Activated naive CD4-positive, alpha-beta T cell treated with anti-CD3 and anti-CD28 coated beads, Interleukin-2, amount 50 U/mL, for 72 hours (primary cell): ENCODE data around the gene C14orf180. TPM values are rescaled to one million over a fixed set of nuclear protein-coding genes. Genes with fewer than 3 reads are reported as not detected.
"Not testable (repeated sequence)": the region's sequence is repeated elsewhere in the genome, so short reads cannot be mapped to it uniquely, and the experiment has no call there.

Experiments used
- ATAC-seq, 2 donors: fragments of 150-1000 bp; cut with Tn5 transposase; 2 replicates each; pipeline ENCODE4 v1.10.0; 2021; ENCODE audit warnings: mild to moderate bottlenecking in 2 of 2, moderate library complexity in 2 of 2
- DNase-seq, 2 donors: peaks; one replicate each; pipeline ENCODE4 v3.0.0; 2021 to 2022; ENCODE audit warnings: low spot score in 2 of 2
- H3K27ac Mint-ChIP-seq, 2 donors: one replicate each; pipeline ENCODE4 v1.8.0; 2022; ENCODE audit warnings: mild to moderate bottlenecking in 2 of 2, mixed read lengths in 2 of 2
- H3K36me3 Mint-ChIP-seq, 2 donors: one replicate each; pipeline ENCODE4 v1.8.0; 2022; ENCODE audit warnings: mixed read lengths in 2 of 2
- H3K9me3 Mint-ChIP-seq, 2 donors: one replicate each; pipeline ENCODE4 v1.8.0; 2022; ENCODE audit warnings: mixed read lengths in 2 of 2
- total RNA-seq, 2 donors: library from RNA; stranded (reverse); gene quantifications; one replicate each; pipeline ENCODE4 v1.2.3, GENCODE V29; 2022

Gene C14orf180
- total RNA-seq, 2 donors from 2014 or later: not detected

- no peaks in the 10 kb centered on the region for H3K9me3 Mint-ChIP-seq
- DNase-seq: no peak
- no peak overlapping the region for H3K27ac Mint-ChIP-seq
- ATAC-seq: no peak
- H3K36me3 Mint-ChIP-seq: no peaks in the 10 kb centered on the region
Measured at GRCh38 chr14:104568620-104569019, 10.9 kb upstream of the C14orf180 start.

GRCh38 chr14:104569435-104569834 lies 10.1 kb upstream of the C14orf180 start:
- DNase-seq (no peak), ATAC-seq (no peak)
- no peaks in the 10 kb centered on the region for H3K36me3 Mint-ChIP-seq
- no peaks in the 10 kb centered on the region for H3K9me3 Mint-ChIP-seq
- H3K27ac Mint-ChIP-seq: no peak overlapping the region

DNA sequence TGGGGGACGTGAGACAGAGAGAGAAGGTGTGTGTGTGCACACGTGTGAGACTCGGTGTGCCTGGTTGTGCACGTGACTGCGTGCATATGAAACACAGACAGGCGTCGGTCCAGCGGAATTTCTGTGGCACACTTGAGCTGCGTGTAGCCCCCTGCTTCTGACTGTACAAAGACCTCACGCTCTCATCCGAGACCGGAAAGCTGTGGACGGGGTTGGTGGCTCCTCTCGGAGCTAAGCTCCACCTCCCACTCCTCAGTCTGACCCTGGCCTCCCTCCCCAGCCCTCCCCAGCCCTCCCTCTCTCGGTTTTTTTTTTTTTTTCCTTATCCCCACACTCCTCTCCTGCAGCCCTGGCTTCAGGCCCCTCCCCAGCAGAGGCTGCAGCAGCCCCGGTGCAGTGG lies 8.3 kb upstream of the C14orf180 start:
- no peak overlapping the region for H3K27ac Mint-ChIP-seq
- ATAC-seq (no peak), DNase-seq (no peak)
- H3K36me3 Mint-ChIP-seq: no peaks in the 10 kb centered on the region
- H3K9me3 Mint-ChIP-seq: no peaks in the 10 kb centered on the region

GRCh38 chr14:104572024-104572626 lies 7.4 kb upstream of the C14orf180 start:
- ATAC-seq (no peak), DNase-seq (no peak)

DNA sequence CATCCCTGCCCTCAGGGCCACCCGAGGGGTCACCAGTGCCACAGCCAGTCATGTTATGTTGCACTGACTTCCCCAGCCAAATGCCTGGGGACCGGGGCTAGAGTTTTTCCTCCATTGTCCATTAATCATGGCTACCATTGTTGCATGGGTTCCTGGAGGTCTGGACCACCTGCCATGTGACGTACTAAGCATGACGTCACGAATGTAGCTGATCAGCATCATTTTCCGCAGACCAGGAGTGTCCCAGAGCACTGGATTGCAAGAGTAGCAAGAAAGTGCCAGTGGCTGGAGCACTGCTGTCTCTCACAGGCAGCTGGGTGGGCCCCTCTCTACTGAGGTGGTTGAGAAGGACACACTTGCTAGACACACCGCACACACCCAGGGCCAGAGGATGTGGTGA lies 6.9 kb upstream of the C14orf180 start:
- DNase-seq: no peak
- H3K36me3 Mint-ChIP-seq: no peaks in the 10 kb centered on the region
- peak overlapping the region in 1 of 2 donors; percentile 4 for H3K27ac Mint-ChIP-seq
- ATAC-seq: no peak
- H3K9me3 Mint-ChIP-seq: no peaks in the 10 kb centered on the region

More at GRCh38 chr14:104572024-104572626, 7.4 kb upstream of the C14orf180 start:
- Mint-ChIP-seq H3K27ac (peak overlapping the region in 1 of 2 donors; percentile 4), H3K36me3 (no peaks in the 10 kb centered on the region), H3K9me3 (no peaks in the 10 kb centered on the region)

DNA sequence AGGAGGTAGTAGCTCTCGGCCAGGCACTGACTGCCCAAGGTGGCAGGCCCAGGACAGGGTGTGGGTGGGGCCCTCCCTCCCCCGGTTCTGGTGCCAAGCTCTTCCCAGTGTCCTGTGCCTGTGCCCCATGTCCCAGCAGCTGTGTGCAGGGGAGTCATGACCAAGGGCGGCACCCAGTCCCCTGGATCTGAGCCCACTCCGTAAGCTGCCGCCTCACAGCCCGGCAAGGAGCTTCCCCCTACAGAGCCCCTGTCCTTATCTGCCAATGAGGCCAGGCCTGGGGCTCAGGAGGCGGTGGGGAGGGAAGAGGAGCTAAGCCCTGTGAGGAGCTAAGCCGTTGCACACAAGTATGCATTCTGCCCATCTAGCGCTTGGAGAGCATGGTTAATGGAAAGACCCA lies 5.6 kb upstream of the C14orf180 start:
- no peak overlapping the region for H3K27ac Mint-ChIP-seq

DNA sequence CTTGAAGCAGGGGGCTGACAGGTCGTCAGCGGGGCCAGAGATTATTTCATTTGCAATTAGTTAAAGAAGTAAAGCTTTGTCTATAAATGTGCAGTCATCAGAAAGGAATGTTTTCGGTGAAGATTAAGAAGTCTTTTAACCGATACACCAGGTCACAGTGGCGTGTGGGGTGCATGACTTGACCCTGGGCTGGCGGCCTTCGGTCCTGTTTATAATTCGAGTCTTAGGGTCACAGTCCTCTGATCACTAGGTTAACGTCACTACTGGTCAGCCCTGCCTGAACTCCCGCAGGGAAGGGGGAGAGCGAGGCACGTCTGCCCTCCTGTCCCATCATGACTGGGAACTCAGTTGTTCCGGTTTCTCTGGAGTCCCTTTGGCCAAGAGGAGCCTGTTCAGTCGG lies 5.0 kb upstream of the C14orf180 start:
- DNase-seq: no peak
- Mint-ChIP-seq H3K36me3 (no peaks in the 10 kb centered on the region), H3K9me3 (no peaks in the 10 kb centered on the region), H3K27ac (no peak overlapping the region)
- ATAC-seq: no peak

More for the DNA sequence above, 5.6 kb upstream of the C14orf180 start:
- ATAC-seq (no peak), DNase-seq (no peak)
- no peaks in the 10 kb centered on the region for H3K9me3 Mint-ChIP-seq
- no peaks in the 10 kb centered on the region for H3K36me3 Mint-ChIP-seq

- ATAC-seq: no peak
- no peaks in the 10 kb centered on the region for H3K9me3 Mint-ChIP-seq
- no peaks in the 10 kb centered on the region for H3K36me3 Mint-ChIP-seq
- DNase-seq: no peak
- no peak overlapping the region for H3K27ac Mint-ChIP-seq
Measured at GRCh38 chr14:104574978-104575583, 4.5 kb upstream of the C14orf180 start.

DNA sequence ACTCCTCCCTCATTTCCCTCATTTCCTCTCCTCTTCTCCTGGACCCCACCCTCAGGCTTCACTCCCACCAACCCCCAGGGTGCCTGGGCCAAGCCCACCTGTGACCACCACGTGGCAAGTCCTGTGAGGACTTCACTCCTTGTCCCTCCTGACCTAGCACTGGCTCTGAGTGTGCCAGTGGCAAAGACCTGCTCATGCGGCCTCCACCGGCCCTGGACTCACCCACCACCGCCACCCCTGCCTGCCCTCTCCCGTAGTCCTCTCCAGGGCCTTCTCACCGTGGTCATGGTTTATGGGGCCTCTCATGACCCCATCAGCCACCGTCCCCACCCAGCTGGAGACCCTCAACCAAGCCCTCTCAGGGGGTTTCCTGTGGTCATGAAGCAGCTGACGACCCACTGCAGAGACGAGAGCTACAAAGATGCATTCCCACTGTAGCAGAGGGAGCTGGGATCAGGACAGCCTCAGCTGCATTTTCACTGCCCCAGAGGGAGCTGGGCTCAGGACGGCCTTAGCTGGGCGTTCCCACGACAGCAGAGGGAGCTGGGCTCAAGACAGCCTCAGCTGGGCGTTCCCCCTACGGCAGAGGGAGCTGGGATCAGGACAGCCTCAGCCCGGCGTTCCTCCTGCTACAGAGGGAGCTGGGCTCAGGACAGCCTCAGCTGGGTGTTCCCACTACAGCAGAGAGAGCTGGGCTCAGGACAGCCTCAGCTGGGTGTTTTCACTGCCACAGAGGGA lies 3.2 kb upstream of the C14orf180 start:
- no peaks in the 10 kb centered on the region for H3K36me3 Mint-ChIP-seq
- no peaks in the 10 kb centered on the region for H3K9me3 Mint-ChIP-seq
- no peak for DNase-seq
- no peak overlapping the region for H3K27ac Mint-ChIP-seq
- no peak for ATAC-seq

- H3K9me3 Mint-ChIP-seq: no peaks in the 10 kb centered on the region
- no peak overlapping the region for H3K27ac Mint-ChIP-seq
- ATAC-seq (no peak), DNase-seq (no peak)
- H3K36me3 Mint-ChIP-seq: no peaks in the 10 kb centered on the region
Measured at GRCh38 chr14:104576970-104577332, 2.6 kb upstream of the C14orf180 start.

DNA sequence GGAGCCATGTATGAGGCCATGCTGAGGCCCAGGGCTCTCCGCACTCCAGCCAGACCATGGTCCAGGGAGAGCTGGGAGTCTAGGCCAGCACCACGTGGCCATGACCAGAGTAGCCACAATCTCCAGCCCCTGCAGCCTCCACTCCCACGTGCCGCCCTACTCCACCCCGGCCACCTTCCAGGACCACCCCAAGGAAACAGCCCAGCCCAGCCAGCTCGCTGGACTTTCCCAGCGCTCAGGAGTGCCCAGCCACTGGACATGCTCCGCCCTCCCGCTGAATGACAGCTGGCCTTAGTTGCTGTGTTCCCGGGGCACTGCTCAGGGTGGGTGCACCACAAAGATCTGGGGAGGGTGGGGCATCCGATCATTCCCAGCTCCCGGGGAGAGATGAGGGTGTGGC lies 2.1 kb upstream of the C14orf180 start:
- no peak for ATAC-seq
- Mint-ChIP-seq H3K36me3 (no peaks in the 10 kb centered on the region), H3K9me3 (no peaks in the 10 kb centered on the region)

DNA sequence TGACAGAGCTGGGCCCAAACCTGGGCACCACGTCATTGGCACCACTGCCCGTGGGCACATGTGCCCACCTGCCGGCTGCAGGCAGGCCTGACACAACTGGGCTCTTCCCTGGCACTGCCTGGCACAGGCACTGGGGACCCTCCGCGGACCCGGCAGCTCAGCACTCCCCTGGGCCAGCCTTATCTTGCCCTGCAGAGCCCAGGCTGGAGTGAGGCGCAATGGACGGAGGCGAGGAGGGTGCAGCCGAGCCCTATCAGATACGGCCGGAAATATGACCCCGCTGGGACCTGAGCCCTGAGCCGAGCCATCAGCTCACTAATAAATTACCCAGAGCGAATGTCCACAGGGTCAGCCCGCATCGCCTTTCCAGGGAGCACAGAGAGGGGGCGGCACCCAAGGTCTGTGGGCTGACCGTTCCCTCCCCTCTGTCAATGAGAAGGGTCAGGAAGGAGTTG lies 1.7 kb upstream of the C14orf180 start:
- Mint-ChIP-seq H3K9me3 (no peaks in the 10 kb centered on the region), H3K36me3 (no peaks in the 10 kb centered on the region), H3K27ac (no peak overlapping the region)
- ATAC-seq (no peak), DNase-seq (no peak)

More for the DNA sequence above, 2.1 kb upstream of the C14orf180 start:
- no peak overlapping the region for H3K27ac Mint-ChIP-seq
- DNase-seq: no peak

DNA sequence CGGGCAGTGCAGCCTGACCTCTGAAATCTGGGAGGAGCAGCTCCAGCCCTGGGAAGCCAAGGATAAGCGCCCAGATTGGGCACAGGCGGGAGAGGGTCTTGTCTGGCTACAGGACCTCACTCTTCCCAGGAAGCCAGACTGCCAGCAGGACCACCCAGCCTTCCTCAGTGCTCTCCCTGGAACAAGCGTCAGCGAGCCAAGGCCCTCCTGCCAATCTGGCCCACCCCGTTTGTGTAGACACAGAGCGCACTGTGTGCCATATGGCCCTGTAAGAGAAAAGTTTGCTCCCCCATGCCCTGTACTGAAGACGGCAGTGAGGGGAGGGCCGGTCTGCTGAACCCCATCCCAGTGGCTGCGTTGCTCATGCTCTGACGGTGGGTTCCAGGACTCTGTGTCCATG lies 1.2 kb upstream of the C14orf180 start:
- Mint-ChIP-seq H3K9me3 (no peaks in the 10 kb centered on the region), H3K36me3 (no peaks in the 10 kb centered on the region), H3K27ac (no peak overlapping the region)
- ATAC-seq (no peak), DNase-seq (no peak)

DNA sequence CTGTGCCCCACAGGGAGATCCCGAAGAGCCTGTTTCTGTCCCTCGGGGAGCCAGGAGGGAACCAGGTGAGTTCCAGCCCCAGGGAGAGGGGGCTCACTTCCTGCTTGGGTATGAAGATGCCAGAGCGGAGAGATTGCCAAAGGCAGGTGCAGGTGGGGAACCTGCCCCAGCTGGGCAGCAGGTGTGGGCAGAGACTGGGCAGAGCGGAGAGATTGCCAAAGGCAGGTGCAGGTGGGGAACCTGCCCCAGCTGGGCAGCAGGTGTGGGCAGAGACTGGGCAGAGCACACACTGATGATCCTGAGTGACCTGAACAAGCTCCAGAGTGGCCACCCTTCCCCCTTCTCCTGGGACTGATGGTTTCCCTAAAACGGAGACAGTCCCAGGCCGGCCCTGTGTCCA lies 375 bp downstream of the C14orf180 start:
- H3K27ac Mint-ChIP-seq, H3K36me3 Mint-ChIP-seq, H3K9me3 Mint-ChIP-seq, ATAC-seq, DNase-seq: not testable (repeated sequence)

DNA sequence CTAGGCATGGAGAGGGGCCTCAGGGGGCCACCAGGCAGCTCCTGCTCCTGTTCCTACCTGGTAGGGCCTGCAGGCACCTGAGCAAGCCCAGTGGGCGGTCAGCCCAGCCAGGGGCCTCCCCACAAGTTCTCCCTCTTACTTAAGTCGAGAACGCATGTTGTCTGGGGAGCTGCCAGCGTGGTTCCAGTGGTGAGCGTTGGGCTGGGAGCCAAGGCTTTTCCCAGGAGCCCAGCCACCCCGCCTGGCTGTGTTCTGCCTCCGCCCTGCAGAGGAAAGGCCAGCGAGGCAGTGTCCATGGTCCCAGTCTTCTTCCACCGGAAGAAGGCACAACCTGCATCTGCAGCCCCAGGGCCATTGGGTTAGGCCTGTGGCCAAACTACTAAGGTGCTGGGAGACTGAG lies 1.4 kb downstream of the C14orf180 start:
- Mint-ChIP-seq H3K36me3 (no peaks in the 10 kb centered on the region), H3K27ac (no peak overlapping the region), H3K9me3 (no peaks in the 10 kb centered on the region)
- DNase-seq: no peak
- no peak for ATAC-seq

- Mint-ChIP-seq H3K27ac (peak overlapping the region in 1 of 2 donors; percentile 85), H3K36me3 (no peaks in the 10 kb centered on the region), H3K9me3 (no peaks in the 10 kb centered on the region)
- DNase-seq: no peak
- ATAC-seq: no peak
Measured at GRCh38 chr14:104581521-104581920, 2.0 kb downstream of the C14orf180 start.

DNA sequence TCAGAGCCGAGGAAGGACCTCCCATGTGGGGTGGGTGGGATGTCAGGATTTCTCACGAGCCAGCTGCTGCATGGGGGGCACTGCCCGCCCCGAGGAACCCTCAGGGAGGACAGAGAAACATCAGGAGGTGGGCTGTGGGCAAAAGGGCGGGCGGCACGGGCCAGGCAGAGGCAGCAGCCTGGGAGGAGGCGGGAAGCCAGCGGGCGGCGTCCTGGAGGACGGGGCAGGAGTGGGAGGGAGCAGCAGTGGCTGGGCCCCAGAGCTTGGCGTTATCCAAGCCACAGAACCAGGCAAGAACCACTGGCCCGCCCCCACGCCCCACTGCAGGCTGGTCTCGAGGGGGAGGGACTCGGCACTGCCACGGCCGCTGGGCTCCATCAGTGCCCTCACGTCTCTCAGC lies 2.4 kb downstream of the C14orf180 start:
- no peak for DNase-seq
- Mint-ChIP-seq H3K36me3 (no peaks in the 10 kb centered on the region), H3K9me3 (no peaks in the 10 kb centered on the region), H3K27ac (no peak overlapping the region)
- no peak for ATAC-seq

DNA sequence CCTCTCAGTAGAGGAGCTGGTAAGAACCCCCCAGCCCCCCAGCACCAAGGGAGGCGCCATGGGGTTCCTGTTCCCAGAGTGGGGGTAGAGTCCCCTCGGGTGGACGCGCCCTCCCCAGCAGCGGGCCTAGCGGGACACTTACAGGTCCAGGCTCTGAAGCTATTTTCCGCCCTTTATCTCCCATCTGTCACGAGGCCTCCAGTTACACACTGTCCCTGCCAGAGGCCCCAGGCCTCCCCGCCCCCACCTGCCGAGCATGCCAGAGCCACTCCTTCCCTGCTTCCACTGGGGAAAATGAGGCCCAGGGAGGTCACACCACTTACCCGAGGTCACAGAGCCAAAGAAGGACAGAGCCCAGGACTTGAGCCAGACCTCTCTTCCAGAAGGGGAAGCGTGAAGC lies 3.1 kb downstream of the C14orf180 start:
- Mint-ChIP-seq H3K36me3 (no peaks in the 10 kb centered on the region), H3K9me3 (no peaks in the 10 kb centered on the region), H3K27ac (no peak overlapping the region)
- DNase-seq (no peak), ATAC-seq (no peak)
